CD4-positive, alpha-beta T cell treated with Interleukin-15 for 4 hours (primary cell): Measurements from ENCODE around the gene CARD11.

Experiments
- DNase-seq: peaks from one replicate; pipeline ENCODE4 v3.0.0-alpha.2; 2020; ENCODE audit warnings: low spot score

Gene CARD11

GRCh38 chr7:2939193-2939885, 104.3 kb downstream of the CARD11 start:
- no peak for DNase-seq

- no peak for DNase-seq
Measured at GRCh38 chr7:2938514-2939192, 105.0 kb downstream of the CARD11 start.

GRCh38 chr7:2937701-2938513, 105.8 kb downstream of the CARD11 start:
- DNase-seq: no peak

- DNase-seq: no peak
Measured at GRCh38 chr7:2936891-2937580, 106.6 kb downstream of the CARD11 start.

GRCh38 chr7:2936301-2936700, 107.4 kb downstream of the CARD11 start:
- no peak for DNase-seq

GRCh38 chr7:2934984-2935740, 108.5 kb downstream of the CARD11 start:
- no peak for DNase-seq

- no peak for DNase-seq
Measured at GRCh38 chr7:2934211-2934731, 109.4 kb downstream of the CARD11 start.

GRCh38 chr7:2932402-2933251, 111.0 kb downstream of the CARD11 start:
- no peak for DNase-seq

GRCh38 chr7:2931034-2931415, 112.6 kb downstream of the CARD11 start:
- no peak for DNase-seq

- DNase-seq: no peak
Measured at GRCh38 chr7:2930310-2931033, 113.2 kb downstream of the CARD11 start.

GRCh38 chr7:2929321-2930201, 114.1 kb downstream of the CARD11 start:
- DNase-seq: no peak

GRCh38 chr7:2928613-2929311, 114.9 kb downstream of the CARD11 start:
- DNase-seq: no peak

- no peak for DNase-seq
Measured at GRCh38 chr7:2928256-2928612, 115.4 kb downstream of the CARD11 start.

- DNase-seq: no peak
Measured at GRCh38 chr7:2927592-2927991, 116.1 kb downstream of the CARD11 start.

GRCh38 chr7:2926896-2927405, 116.7 kb downstream of the CARD11 start:
- no peak for DNase-seq

GRCh38 chr7:2926120-2926895, 117.4 kb downstream of the CARD11 start:
- no peak for DNase-seq
